Stimulated activated memory B cell treated with anti-CD40 and anti-IgM and Interleukin-4, amounts not matched to agents 10 μg/mL and 1 μg/mL and 100 μg/mL, for 72 hours (primary cell): Measurements from ENCODE around the gene IGF2R.
"Not testable (repeated sequence)": the region's sequence is repeated elsewhere in the genome, so short reads cannot be mapped to it uniquely, and the experiment has no call there.

Experiments
- ATAC-seq: fragments of 150-1000 bp; cut with Tn5 transposase; 2 replicates; pipeline ENCODE4 v1.10.0; 2021
- H3K27ac Mint-ChIP-seq: one replicate; pipeline ENCODE4 v1.8.0; 2022; ENCODE audit warnings: mild to moderate bottlenecking, mixed read lengths
- H3K27me3 Mint-ChIP-seq: one replicate; pipeline ENCODE4 v1.8.0; 2022; ENCODE audit warnings: mixed read lengths
- H3K36me3 Mint-ChIP-seq: one replicate; pipeline ENCODE4 v1.8.0; 2022; ENCODE audit warnings: mixed read lengths
- H3K4me1 Mint-ChIP-seq: one replicate; pipeline ENCODE4 v1.8.0; 2022; ENCODE audit warnings: mixed read lengths
- H3K4me3 Mint-ChIP-seq: one replicate; pipeline ENCODE4 v1.8.0; 2022; ENCODE audit warnings: mild to moderate bottlenecking, moderate library complexity, mixed read lengths
- H3K9me3 Mint-ChIP-seq: one replicate; pipeline ENCODE4 v1.8.0; 2022; ENCODE audit warnings: mixed read lengths

IGF2R gene

GRCh38 chr6:160082627-160083026 is 113.7 kb downstream of the IGF2R start:
- ATAC-seq: no peak
- Mint-ChIP-seq H3K36me3 (peaks cover 89% of the 10 kb centered on the region), H3K9me3 (no peaks in the 10 kb centered on the region), H3K4me1 (no peaks in the 10 kb centered on the region), H3K4me3 (no peak overlapping the region), H3K27me3 (no peaks in the 10 kb centered on the region), H3K27ac (no peak overlapping the region)

DNA sequence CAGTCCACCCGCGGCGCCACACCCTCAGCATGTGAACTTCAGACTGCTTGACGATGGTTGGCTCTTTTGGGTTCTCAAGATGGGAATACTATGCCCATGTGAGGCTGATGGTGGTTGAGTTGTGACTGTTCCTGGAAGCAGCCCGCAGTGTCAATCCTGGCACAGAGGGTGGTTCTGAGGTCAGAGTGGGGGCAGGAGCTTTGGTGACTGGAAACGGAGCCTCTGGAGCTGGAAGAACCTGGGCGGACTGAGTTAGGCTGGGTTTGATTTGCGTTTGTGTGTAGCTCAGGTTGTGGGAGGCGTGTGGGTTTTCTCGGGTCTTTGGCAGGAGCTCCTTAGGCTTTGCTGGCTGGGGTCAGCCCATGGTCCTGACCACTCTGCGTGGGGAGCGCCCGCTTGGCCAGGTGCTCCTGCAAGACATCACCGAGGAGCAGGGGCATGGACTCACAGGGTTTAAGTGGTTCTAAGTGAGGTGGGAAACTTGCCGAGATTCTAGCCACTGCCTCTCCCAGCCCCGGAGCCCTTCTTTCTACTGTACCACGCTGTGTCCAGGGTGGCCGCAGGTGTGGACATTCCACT is 115.4 kb downstream of the IGF2R start:
- Mint-ChIP-seq H3K27ac (no peak overlapping the region), H3K27me3 (no peaks in the 10 kb centered on the region), H3K36me3 (peaks cover 87% of the 10 kb centered on the region), H3K9me3 (no peaks in the 10 kb centered on the region), H3K4me1 (no peaks in the 10 kb centered on the region), H3K4me3 (no peak overlapping the region)
- no peak for ATAC-seq

DNA sequence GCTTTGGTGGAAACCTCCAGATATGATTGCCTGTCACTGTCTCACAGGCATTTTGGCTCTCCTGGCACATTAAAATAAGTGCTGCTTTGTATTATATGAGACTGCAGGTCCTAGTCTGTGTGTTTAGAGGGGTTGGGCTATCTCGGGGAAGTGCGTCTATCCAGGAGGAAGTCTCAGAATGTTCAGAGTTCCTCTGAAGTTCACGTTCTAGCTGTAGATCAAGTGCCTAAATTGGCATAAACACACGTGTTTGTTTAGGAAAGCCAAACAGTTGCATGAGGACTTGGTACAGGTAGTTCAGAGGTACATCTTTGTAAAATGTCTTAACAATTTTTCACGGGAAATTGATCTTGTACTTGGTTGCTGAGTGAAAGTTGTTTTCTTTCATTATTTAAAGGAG is 116.3 kb downstream of the IGF2R start:
- Mint-ChIP-seq H3K4me3 (no peak overlapping the region), H3K36me3 (peaks cover 87% of the 10 kb centered on the region), H3K4me1 (no peaks in the 10 kb centered on the region), H3K27ac (no peak overlapping the region), H3K27me3 (no peaks in the 10 kb centered on the region), H3K9me3 (no peaks in the 10 kb centered on the region)
- no peak for ATAC-seq

DNA sequence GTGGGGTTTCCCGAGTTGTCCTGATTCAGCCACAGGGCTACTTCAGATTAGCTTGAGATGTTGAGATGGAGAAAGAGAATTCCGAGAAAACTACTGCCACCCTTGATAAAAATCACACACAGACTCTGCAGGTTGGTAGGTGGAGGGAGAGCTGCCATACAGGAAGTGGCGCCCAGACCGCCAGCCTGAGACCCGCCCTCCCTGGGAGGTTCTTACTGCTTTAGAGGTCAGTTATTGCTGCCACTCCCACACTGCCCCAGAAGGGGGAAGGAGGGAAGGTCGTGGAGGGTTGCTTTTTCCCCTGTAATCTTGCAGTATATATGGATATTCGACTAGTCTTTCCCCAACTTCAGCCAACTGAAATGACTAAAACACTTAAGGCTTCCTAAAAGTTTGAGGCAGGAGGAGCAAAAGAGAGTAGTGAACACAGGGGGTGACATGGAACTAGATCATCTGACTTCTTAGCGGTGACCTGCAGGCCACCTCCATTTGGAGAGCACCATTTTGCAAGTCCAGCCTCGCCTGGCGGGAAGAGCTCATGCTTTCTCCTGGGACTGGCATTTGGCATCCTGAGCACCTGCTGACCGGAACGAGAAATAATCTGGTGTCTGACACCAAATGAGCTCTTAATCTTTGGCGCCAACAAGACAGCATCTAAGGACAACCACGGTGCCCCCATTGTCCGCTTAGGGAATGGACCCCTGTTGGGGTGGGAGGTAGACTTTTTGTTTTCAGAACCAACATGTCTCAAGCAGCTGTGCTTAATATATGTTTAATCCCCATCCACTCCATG is 117.0 kb downstream of the IGF2R start:
- Mint-ChIP-seq H3K9me3 (no peaks in the 10 kb centered on the region), H3K4me3 (no peak overlapping the region), H3K36me3 (peaks cover 86% of the 10 kb centered on the region), H3K27me3 (no peaks in the 10 kb centered on the region), H3K27ac (no peak overlapping the region), H3K4me1 (no peaks in the 10 kb centered on the region)
- ATAC-seq: no peak

DNA sequence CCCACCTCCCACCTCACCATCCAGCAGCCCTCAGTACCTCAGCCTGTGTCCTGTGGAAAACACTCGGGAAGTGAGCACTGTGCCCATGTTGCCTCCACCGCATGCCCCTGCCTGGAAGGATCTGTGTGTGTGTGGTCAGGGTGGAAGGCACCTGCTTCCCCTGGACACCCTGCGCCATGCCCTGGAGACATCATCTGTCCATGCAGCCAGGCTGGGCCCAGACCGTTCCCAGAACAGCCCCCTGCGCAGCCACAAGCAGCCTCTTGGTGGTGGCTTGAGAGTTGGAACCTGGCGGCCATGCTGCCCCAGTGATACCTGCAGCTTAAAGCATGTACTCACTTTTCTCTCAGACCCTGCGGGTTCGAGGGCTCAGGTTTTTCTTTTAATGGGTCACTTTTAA is 117.9 kb downstream of the IGF2R start:
- no peak for ATAC-seq
- H3K27me3 Mint-ChIP-seq: no peaks in the 10 kb centered on the region
- no peak overlapping the region for H3K4me3 Mint-ChIP-seq
- H3K4me1 Mint-ChIP-seq: no peaks in the 10 kb centered on the region
- H3K36me3 Mint-ChIP-seq: peaks cover 77% of the 10 kb centered on the region
- no peak overlapping the region for H3K27ac Mint-ChIP-seq
- H3K9me3 Mint-ChIP-seq: no peaks in the 10 kb centered on the region

GRCh38 chr6:160088069-160088783 is 119.3 kb downstream of the IGF2R start:
- H3K9me3 Mint-ChIP-seq: no peaks in the 10 kb centered on the region
- no peaks in the 10 kb centered on the region for H3K4me1 Mint-ChIP-seq
- H3K4me3 Mint-ChIP-seq: no peak overlapping the region
- no peak for ATAC-seq
- no peaks in the 10 kb centered on the region for H3K27me3 Mint-ChIP-seq
- no peak overlapping the region for H3K27ac Mint-ChIP-seq
- peaks cover 72% of the 10 kb centered on the region for H3K36me3 Mint-ChIP-seq

- H3K4me1 Mint-ChIP-seq: no peaks in the 10 kb centered on the region
- peaks cover 72% of the 10 kb centered on the region for H3K36me3 Mint-ChIP-seq
- H3K27me3 Mint-ChIP-seq: no peaks in the 10 kb centered on the region
- no peak for ATAC-seq
- H3K27ac Mint-ChIP-seq: no peak overlapping the region
- no peaks in the 10 kb centered on the region for H3K9me3 Mint-ChIP-seq
- H3K4me3 Mint-ChIP-seq: no peak overlapping the region
These were observed 120.1 kb downstream of the IGF2R start for GRCh38 chr6:160088784-160089533.

DNA sequence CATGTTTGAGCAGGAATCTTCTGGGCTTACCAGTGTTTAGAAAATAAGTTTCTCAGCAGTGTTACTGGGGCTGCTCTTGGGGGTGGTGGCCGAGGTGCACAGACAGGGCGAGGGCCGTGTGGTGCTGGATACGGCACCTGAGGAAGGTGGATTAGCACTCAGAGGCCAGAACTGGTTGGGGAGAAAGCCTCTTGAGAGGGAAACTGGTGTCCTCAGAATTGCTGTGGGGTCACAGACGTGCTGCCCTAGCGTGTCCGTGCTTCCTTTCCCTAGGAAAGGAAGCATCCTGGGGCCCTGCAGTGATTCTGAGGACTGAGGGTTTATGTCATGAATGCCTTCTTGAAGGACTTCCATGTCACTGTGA is 120.6 kb downstream of the IGF2R start:
- H3K4me1 Mint-ChIP-seq: no peaks in the 10 kb centered on the region
- no peak for ATAC-seq
- no peak overlapping the region for H3K27ac Mint-ChIP-seq
- no peaks in the 10 kb centered on the region for H3K27me3 Mint-ChIP-seq
- no peak overlapping the region for H3K4me3 Mint-ChIP-seq
- H3K36me3 Mint-ChIP-seq: peaks cover 72% of the 10 kb centered on the region
- H3K9me3 Mint-ChIP-seq: no peaks in the 10 kb centered on the region

GRCh38 chr6:160090442-160091239 is 121.8 kb downstream of the IGF2R start:
- not testable (repeated sequence) for ATAC-seq, H3K4me3 Mint-ChIP-seq, H3K9me3 Mint-ChIP-seq, H3K27ac Mint-ChIP-seq, H3K27me3 Mint-ChIP-seq, H3K4me1 Mint-ChIP-seq
- H3K36me3 Mint-ChIP-seq: peaks cover 70% of the 10 kb centered on the region

- H3K9me3 Mint-ChIP-seq, H3K27ac Mint-ChIP-seq, H3K4me1 Mint-ChIP-seq, ATAC-seq, H3K4me3 Mint-ChIP-seq, H3K27me3 Mint-ChIP-seq: not testable (repeated sequence)
- peaks cover 70% of the 10 kb centered on the region for H3K36me3 Mint-ChIP-seq
These were observed 123.3 kb downstream of the IGF2R start for GRCh38 chr6:160092176-160092575.

DNA sequence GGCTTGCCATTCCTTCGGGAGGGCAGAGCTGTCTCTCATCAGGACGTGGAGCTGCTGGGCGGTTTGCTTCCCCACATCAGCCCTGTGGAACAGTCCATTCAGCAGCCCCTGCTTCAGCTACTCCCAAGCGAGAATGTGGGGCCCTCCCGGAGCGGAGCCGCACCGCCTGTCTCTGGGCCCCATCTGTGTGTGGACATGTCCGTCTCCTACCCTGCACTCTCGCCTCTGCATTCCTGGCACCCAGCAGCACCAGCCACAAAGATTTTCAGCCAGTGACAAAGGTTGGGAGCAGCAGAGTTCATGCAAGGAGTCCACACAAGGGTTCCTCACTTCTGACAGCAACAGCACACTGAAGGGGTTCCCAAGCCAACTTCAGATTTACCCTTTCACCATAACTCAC is 123.7 kb downstream of the IGF2R start:
- Mint-ChIP-seq H3K9me3 (no peaks in the 10 kb centered on the region), H3K27me3 (no peaks in the 10 kb centered on the region), H3K27ac (no peak overlapping the region), H3K36me3 (peaks cover 74% of the 10 kb centered on the region), H3K4me3 (no peak overlapping the region), H3K4me1 (no peaks in the 10 kb centered on the region)
- no peak for ATAC-seq

DNA sequence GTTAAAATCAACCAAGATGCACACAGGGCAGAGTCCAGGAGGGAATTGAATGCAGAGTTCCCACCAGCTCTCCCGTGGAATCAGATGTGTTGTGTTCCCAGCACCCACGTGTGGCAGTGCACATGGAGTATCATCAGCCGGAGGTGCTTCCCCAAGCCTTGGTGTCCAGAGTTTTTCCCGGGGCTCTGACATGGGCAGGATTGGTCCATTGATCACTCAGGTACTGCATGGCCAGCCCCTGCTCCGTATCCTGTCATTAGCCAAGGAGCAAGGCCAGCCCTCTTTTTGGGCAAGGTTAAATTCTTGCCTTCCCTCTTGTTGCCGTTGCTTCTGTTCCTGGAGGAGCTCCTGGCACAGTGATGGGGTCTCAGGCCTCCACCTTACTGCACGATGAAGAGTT is 124.2 kb downstream of the IGF2R start:
- Mint-ChIP-seq H3K4me1 (no peaks in the 10 kb centered on the region), H3K36me3 (peaks cover 74% of the 10 kb centered on the region), H3K27me3 (no peaks in the 10 kb centered on the region), H3K9me3 (no peaks in the 10 kb centered on the region), H3K27ac (no peak overlapping the region), H3K4me3 (no peak overlapping the region)
- ATAC-seq: no peak

DNA sequence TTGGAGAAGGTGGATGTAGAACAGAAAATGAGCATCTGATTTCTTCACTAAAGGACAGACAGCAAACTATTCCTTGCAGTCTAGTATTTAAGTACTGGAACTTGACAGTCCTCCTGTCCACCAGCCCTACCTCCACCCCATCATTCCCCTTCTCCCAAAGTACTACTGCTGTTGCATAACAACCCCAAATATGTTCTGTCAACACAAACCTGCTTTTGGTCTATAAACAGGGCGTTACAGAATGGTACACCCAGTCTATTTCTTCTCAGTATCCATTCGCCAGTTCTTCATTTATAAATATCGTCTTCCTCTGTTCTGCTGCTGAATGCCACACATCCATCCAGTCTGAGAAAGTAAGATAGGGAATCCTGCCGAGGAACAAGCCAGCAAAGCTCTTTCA is 125.1 kb downstream of the IGF2R start:
- H3K27ac Mint-ChIP-seq: no peak overlapping the region
- ATAC-seq: no peak
- no peaks in the 10 kb centered on the region for H3K4me1 Mint-ChIP-seq
- H3K27me3 Mint-ChIP-seq: no peaks in the 10 kb centered on the region
- no peaks in the 10 kb centered on the region for H3K9me3 Mint-ChIP-seq
- no peak overlapping the region for H3K4me3 Mint-ChIP-seq
- H3K36me3 Mint-ChIP-seq: peaks cover 78% of the 10 kb centered on the region

DNA sequence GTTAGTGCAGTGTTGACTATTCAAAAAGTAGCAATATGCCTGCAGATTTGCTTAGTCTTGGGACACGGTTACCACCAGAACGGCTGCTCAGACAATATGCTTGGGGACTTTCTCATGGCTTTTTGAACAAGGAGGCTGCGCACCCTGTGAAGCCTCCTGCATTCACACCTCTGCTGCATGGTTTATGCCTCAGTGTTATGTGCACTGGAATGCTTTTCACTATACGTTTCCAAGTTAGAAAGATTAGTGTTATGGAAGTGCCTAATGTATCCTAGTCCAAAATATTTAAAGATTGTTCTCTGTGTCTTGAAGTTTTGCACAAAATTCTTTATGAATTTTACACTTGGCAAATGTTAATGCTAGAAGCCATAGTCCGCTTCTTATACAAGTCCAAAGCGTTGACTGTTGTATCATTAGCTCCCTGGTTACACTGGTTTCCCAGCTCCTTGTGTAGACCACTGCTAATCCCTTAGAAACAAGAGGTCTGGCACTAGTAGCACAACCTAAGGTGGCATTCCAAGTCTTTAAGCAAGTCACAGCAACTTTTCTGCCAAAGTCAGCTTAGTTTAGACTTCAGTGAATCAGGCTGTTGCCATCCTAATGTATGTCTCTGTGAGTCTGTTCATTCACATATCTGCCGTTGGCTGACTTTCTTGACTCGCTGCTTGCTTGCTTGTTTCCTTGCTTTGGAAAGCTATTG is 126.4 kb downstream of the IGF2R start:
- Mint-ChIP-seq H3K27me3 (no peaks in the 10 kb centered on the region), H3K4me1 (no peaks in the 10 kb centered on the region), H3K27ac (no peak overlapping the region), H3K36me3 (peaks cover 77% of the 10 kb centered on the region), H3K9me3 (no peaks in the 10 kb centered on the region), H3K4me3 (no peak overlapping the region)
- no peak for ATAC-seq
